ENCODE results near the gene UBE3B.

The UBE3B gene

DNA sequence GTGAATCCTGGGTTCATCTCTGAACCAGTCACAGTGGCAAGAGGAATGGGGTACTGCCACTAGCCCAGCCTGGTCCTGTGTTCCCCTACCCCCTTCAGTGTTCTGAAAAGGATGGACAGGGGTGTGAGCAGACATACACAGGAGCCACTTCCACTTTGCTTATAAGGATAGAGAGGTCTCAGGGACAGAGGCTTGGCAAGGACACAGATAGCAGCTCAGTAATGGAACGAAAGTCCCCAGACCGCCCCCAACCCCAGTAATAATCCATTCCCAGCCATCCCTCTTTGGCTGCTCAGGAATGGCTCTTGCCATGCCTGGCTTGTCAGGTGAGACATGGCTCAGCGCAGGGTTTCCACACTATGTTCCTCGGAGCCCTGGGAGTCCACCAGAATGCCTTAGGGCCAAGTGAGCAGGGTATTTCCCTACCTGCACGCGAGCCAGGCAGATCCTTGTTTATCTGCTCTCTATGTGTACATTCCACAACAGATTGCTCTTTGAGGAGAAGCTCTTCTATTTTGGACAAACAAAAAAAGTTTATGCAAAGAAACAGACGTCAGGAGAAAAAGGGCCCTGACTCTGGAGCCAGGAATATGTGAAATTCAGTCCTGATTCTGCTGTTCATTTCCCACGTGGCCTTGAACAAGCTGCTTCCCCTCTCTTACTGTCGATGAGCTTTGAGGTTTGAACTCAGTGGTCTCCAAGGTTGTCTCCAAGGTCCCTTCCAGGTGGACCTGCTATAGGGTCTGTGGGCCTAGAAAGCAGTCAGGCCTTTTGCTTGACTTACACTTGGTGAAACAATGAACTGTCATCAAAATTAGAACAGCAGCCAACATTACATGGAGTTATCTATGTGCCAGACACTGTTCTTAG, 10.0 kb downstream of the UBE3B start:
- Histone ChIP-seq H3K27ac (ENCODE audit: low read depth, low read length, severe bottlenecking) (no peak overlapping the region), H3K9me3 (ENCODE audit: control insufficient read depth, low read length) (no peaks in the 10 kb centered on the region), H3K4me1 (ENCODE audit: control insufficient read depth, insufficient read depth, low read length, poor library complexity, severe bottlenecking) (no peaks in the 10 kb centered on the region), H3K4me3 (ENCODE audit: extremely low read depth, insufficient read depth, low read length, poor library complexity, severe bottlenecking) (no peak overlapping the region), H3K36me3 (ENCODE audit: control insufficient read depth, insufficient read depth, low read length) (peaks cover 96% of the 10 kb centered on the region)
- WGBS, 2 experiments (ENCODE audit: insufficient coverage in 2 of 2): 92 to 96% methylated on average over 9 of the region's 9 CpGs

DNA sequence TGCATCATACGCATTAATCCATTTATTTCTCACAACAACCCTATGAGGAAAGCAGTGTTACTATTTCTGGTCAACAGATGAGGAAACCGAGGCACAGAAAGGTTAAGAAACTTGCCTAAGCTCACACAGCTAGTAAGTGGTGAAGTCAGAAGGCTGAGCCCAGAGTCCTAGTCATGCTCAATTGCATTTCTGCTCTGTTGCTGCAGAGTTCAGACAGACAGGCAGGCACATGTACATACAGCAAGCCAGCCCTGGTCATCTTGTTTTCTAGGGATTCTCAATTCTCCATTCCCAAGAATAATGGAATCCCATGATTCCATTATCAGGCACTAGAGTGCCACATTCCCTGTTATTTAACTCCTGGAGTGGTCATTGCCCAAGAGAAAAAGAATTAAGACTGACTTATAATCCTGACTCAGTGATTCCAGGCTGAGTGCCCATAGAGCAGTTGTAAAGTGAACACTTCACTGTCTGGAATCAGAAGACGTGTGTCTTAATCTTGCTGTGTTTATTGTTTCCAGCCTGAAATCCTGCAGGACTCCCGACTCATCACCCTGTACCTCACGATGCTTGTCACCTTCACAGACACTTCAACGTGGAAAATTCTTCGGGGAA, 10.7 kb downstream of the UBE3B start:
- 87 to 88% methylated on average over 6 of the region's 7 CpGs for WGBS, 2 experiments (ENCODE audit: insufficient coverage in 2 of 2)

DNA sequence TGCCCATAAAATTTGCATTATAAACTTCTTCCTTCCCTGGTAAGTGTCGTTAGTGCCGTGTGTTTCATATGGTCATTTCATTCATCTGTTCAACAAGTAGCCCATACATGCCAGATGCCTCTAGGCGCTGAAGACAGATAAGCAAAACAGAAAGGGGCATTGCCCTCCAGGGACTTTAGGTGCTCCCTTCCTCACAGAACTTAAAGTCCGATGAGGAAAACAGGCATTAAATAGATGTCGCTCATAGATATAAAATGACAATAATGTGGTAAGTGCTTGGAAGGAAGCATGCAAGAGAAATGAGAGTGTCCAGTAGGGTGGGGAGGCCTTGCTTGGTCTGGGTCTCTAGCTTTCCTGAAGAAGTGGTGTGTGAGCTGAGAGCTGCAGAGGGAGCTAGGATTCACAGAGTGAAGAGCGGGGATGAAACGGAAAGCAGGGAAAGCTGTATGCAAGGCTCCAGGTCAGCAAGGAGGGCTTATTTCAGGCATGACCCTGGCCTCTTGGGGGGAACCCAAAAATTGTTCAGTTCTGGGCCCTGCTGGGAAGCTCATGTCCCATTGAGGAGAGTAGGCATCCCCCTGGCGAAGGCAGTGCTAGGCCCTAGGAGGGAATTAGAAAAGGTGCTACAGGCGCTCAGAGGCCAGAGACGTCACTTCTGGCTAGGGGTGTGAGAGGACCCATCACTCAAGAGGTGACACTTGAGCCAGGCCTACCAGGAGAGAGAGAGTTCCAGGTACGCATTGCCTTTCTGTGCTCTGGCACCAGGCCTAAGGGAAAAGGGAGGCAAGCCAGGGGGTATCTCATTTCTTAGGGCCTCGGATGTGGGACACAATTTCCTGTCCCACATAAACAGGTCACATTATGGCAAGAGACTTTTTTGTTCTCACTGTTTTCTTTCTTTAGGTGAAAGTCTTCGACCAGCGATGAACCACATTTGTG, 11.9 kb downstream of the UBE3B start:
- H3K4me3 ChIP-seq (ENCODE audit: extremely low read depth, insufficient read depth, low read length, poor library complexity, severe bottlenecking): no peak overlapping the region
- no peaks in the 10 kb centered on the region for H3K9me3 ChIP-seq (ENCODE audit: control insufficient read depth, low read length)
- peaks cover 96% of the 10 kb centered on the region for H3K36me3 ChIP-seq (ENCODE audit: control insufficient read depth, insufficient read depth, low read length)
- 94 to 95% methylated on average over 11 to 13 of the region's 14 CpGs for WGBS, 2 experiments (ENCODE audit: insufficient coverage in 2 of 2)
- H3K27ac ChIP-seq (ENCODE audit: low read depth, low read length, severe bottlenecking): no peak overlapping the region
- no peaks in the 10 kb centered on the region for H3K4me1 ChIP-seq (ENCODE audit: control insufficient read depth, insufficient read depth, low read length, poor library complexity, severe bottlenecking)

More for the DNA sequence above, 10.7 kb downstream of the UBE3B start:
- Histone ChIP-seq H3K27ac (ENCODE audit: low read depth, low read length, severe bottlenecking) (no peak overlapping the region), H3K4me1 (ENCODE audit: control insufficient read depth, insufficient read depth, low read length, poor library complexity, severe bottlenecking) (no peaks in the 10 kb centered on the region), H3K4me3 (ENCODE audit: extremely low read depth, insufficient read depth, low read length, poor library complexity, severe bottlenecking) (no peak overlapping the region), H3K9me3 (ENCODE audit: control insufficient read depth, low read length) (no peaks in the 10 kb centered on the region), H3K36me3 (ENCODE audit: control insufficient read depth, insufficient read depth, low read length) (peaks cover 96% of the 10 kb centered on the region)

DNA sequence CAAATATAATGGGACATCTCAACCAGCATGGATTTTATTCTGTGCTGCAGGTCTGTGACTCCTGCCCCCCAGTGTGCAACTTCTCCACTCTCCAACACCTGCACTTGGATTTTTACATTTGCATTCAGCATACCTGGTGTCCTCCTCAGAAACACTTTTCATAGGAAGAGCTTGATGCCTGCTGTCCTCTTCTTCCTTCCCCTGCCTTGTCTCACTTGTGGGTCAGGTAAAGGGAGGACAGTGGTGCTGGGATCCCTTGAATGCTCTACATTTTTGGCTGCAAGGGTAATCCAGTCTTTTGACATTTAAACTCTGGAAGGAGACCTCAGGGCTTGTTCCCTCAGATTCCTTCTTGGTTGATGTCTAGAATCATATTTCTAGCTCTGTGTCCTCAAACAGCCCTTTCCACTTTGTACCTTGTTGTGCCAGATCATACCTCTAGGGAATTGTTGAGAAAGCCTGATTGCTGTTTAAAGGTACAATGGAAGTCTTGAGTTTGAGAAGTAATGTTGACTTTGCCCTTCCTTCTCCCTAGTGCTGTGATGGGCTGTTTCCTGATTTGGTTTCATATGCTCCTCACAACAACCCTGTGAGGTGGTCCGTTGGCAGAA, 12.6 kb downstream of the UBE3B start:
- no CpG with 5 or more reads among the region's 1 CpG for WGBS, 2 experiments (ENCODE audit: insufficient coverage in 2 of 2)
- H3K36me3 ChIP-seq (ENCODE audit: control insufficient read depth, insufficient read depth, low read length): peaks cover 95% of the 10 kb centered on the region
- H3K27ac ChIP-seq (ENCODE audit: low read depth, low read length, severe bottlenecking): no peak overlapping the region
- peaks cover 3% of the 10 kb centered on the region for H3K9me3 ChIP-seq (ENCODE audit: control insufficient read depth, low read length)
- H3K4me3 ChIP-seq (ENCODE audit: extremely low read depth, insufficient read depth, low read length, poor library complexity, severe bottlenecking): no peak overlapping the region
- no peaks in the 10 kb centered on the region for H3K4me1 ChIP-seq (ENCODE audit: control insufficient read depth, insufficient read depth, low read length, poor library complexity, severe bottlenecking)

DNA sequence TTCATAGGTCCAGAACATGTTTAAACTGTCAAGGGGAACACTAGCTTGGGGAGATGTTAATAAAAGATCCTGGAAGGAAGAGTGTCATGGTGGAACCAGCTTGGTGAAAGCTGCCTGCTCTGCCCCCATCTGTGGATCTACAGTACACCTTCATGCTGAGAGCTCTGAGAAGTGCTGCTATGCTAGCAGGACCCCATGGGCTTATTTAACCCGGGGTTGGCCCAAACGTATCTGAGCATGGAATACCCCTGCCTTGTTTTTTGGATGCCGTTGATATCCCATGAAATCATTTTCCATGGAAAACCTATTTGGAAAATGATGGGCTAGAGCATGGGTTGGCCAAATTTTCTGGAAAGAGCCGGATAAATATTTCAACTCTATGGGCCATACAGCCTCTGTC, 14.2 kb downstream of the UBE3B start:
- Histone ChIP-seq H3K4me3 (ENCODE audit: extremely low read depth, insufficient read depth, low read length, poor library complexity, severe bottlenecking) (no peak overlapping the region), H3K4me1 (ENCODE audit: control insufficient read depth, insufficient read depth, low read length, poor library complexity, severe bottlenecking) (no peaks in the 10 kb centered on the region), H3K27ac (ENCODE audit: low read depth, low read length, severe bottlenecking) (no peak overlapping the region), H3K36me3 (ENCODE audit: control insufficient read depth, insufficient read depth, low read length) (peaks cover 92% of the 10 kb centered on the region), H3K9me3 (ENCODE audit: control insufficient read depth, low read length) (peaks cover 8% of the 10 kb centered on the region)
- WGBS, 2 experiments (ENCODE audit: insufficient coverage in 2 of 2): 86 to 94% methylated on average over 3 to 4 of the region's 4 CpGs

DNA sequence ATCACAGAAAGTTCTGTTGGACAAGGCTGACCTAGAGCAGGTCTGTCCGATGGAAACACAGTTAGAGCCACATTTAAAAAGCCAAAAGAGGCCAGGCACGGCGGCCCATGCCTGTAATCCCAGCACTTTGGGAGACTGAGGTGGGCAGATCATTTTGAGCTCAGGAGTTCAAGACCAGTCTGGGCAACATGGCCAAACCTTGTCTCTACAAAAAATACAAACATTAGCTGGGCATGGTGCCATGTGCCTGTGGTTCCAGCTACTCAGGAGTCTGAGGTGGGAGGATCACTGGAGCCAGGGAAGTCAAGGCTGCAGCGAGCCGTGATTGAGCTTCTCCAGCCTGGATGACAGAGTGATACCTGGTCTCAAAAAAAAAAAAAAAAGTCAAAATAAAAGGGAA, 14.9 kb downstream of the UBE3B start:
- WGBS, 2 experiments (ENCODE audit: insufficient coverage in 2 of 2): 85 to 92% methylated on average over 3 of the region's 5 CpGs
- Histone ChIP-seq H3K36me3 (ENCODE audit: control insufficient read depth, insufficient read depth, low read length) (peaks cover 86% of the 10 kb centered on the region), H3K27ac (ENCODE audit: low read depth, low read length, severe bottlenecking) (no peak overlapping the region), H3K4me1 (ENCODE audit: control insufficient read depth, insufficient read depth, low read length, poor library complexity, severe bottlenecking) (peaks cover 3% of the 10 kb centered on the region), H3K4me3 (ENCODE audit: extremely low read depth, insufficient read depth, low read length, poor library complexity, severe bottlenecking) (no peak overlapping the region), H3K9me3 (ENCODE audit: control insufficient read depth, low read length) (peaks cover 8% of the 10 kb centered on the region)

DNA sequence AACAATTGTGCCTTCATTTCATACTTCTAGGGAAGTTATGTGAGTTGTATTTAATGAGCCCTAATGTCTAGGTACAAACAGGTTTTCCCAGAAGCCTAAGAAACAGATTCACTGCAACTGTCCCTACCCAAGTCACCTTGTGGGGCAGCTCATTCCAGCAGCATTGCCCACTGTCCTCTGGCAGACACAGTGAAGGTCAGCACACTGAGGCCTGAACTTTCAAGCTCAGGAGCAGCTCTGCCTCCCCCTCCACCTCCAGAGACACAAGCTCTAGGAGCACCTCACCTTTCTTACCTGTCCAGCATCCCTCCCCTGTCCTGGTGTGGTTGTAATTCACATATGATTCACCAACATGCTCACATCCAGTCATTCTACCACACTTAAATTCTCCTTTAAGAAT, 15.7 kb downstream of the UBE3B start:
- Histone ChIP-seq H3K27ac (ENCODE audit: low read depth, low read length, severe bottlenecking) (no peak overlapping the region), H3K36me3 (ENCODE audit: control insufficient read depth, insufficient read depth, low read length) (peaks cover 84% of the 10 kb centered on the region), H3K9me3 (ENCODE audit: control insufficient read depth, low read length) (peaks cover 8% of the 10 kb centered on the region), H3K4me1 (ENCODE audit: control insufficient read depth, insufficient read depth, low read length, poor library complexity, severe bottlenecking) (peaks cover 9% of the 10 kb centered on the region), H3K4me3 (ENCODE audit: extremely low read depth, insufficient read depth, low read length, poor library complexity, severe bottlenecking) (no peak overlapping the region)

DNA sequence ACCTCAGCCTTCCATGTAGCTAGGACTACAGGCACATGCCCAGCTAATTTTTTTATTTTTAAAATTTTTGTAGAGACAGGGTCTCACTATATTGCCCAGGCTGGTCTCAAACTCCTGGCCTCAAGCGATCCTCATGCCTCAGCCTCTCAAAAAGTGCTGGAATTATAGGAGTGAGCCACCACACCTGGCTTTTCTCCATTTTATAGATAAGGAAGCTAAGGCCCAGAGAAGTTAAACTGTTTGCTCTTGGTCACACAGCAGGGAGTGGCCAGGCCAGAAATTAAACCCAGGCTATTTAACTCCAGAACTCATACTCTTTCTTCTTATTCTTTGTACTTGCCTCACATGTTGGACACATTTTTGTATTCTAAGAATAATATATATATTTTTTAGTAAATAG, 16.5 kb downstream of the UBE3B start:
- no CpG with 5 or more reads among the region's 1 CpG for WGBS, 2 experiments (ENCODE audit: insufficient coverage in 2 of 2)
- peaks cover 12% of the 10 kb centered on the region for H3K4me1 ChIP-seq (ENCODE audit: control insufficient read depth, insufficient read depth, low read length, poor library complexity, severe bottlenecking)
- H3K4me3 ChIP-seq (ENCODE audit: extremely low read depth, insufficient read depth, low read length, poor library complexity, severe bottlenecking): no peak overlapping the region
- H3K9me3 ChIP-seq (ENCODE audit: control insufficient read depth, low read length): peaks cover 8% of the 10 kb centered on the region
- no peak overlapping the region for H3K27ac ChIP-seq (ENCODE audit: low read depth, low read length, severe bottlenecking)
- peaks cover 81% of the 10 kb centered on the region for H3K36me3 ChIP-seq (ENCODE audit: control insufficient read depth, insufficient read depth, low read length)

DNA sequence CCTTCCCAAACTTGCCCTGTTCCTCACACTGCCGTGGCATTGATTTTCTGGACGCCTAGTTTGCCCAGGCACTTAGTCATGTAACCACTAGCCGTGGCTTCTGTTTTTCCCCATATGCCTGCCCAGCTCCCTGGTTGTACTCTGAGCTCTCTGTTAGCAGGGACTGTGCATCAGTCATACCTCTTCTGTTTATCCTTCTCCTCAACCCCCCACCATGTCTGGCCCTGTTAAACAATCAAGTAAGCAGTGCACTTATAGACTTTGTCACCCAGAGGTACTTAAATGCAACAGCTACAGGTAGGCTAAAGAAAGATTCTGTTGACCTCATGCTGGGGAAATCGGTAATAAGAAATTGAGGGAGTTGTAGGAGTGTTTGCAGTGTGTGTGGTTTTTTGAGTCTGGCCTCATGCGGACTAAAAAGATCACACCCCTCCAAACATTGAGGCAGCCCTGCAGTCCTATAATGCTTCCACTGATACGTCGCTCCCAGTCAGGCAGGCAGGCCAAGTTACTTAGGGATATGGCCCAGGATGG, 17.0 kb downstream of the UBE3B start:
- Histone ChIP-seq H3K36me3 (ENCODE audit: control insufficient read depth, insufficient read depth, low read length) (peaks cover 81% of the 10 kb centered on the region), H3K4me3 (ENCODE audit: extremely low read depth, insufficient read depth, low read length, poor library complexity, severe bottlenecking) (no peak overlapping the region), H3K4me1 (ENCODE audit: control insufficient read depth, insufficient read depth, low read length, poor library complexity, severe bottlenecking) (peaks cover 12% of the 10 kb centered on the region), H3K9me3 (ENCODE audit: control insufficient read depth, low read length) (peaks cover 8% of the 10 kb centered on the region), H3K27ac (ENCODE audit: low read depth, low read length, severe bottlenecking) (no peak overlapping the region)
- 95 to 96% methylated on average over 4 to 6 of the region's 7 CpGs for WGBS, 2 experiments (ENCODE audit: insufficient coverage in 2 of 2)

DNA sequence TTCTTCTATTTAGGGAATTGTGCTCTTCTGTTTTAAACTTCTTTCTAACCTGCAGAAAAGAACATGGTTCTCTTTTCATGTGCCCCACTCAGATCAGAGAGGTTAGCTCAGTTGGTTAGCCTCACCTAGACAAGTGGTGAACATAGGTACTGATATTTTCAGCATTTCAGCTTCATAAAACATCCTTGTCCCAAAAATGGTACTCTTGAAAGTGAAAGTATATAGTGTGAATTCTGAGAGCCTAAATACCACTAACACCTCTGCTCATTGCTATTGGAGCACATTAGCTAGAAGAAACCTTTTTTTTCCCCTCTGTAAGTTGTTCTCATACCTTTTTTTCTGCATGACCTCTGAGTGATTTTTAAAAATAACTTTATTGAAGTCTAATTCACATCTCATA, 17.6 kb downstream of the UBE3B start:
- Histone ChIP-seq H3K36me3 (ENCODE audit: control insufficient read depth, insufficient read depth, low read length) (peaks cover 79% of the 10 kb centered on the region), H3K27ac (ENCODE audit: low read depth, low read length, severe bottlenecking) (no peak overlapping the region), H3K4me1 (ENCODE audit: control insufficient read depth, insufficient read depth, low read length, poor library complexity, severe bottlenecking) (peaks cover 12% of the 10 kb centered on the region), H3K4me3 (ENCODE audit: extremely low read depth, insufficient read depth, low read length, poor library complexity, severe bottlenecking) (no peak overlapping the region), H3K9me3 (ENCODE audit: control insufficient read depth, low read length) (peaks cover 8% of the 10 kb centered on the region)

Data from mesodermal cell (in vitro differentiated cells).